Stimulated activated CD4-positive, alpha-beta T cell treated with anti-CD3 and anti-CD28 coated beads, Interleukin-4, amount 100 ng/mL, for 1 hour (primary cell): ENCODE measurements around the gene ST3GAL5.

ENCODE experiments used
- DNase-seq: peaks from one replicate; pipeline ENCODE4 v3.0.0-alpha.2; 2020

Gene ST3GAL5

GRCh38 chr2:85787282-85787980, 101.4 kb downstream of the ST3GAL5 start:
- no peak for DNase-seq
